Kidney epithelial cell (primary cell): Measurements from ENCODE around the gene UGT2A3. TPM values are rescaled to one million over a fixed set of nuclear protein-coding genes. Genes with fewer than 3 reads are reported as not detected.

Experiments
- DNase-seq: peaks from one replicate; pipeline ENCODE4 v3.0.0-alpha.2; 2010; ENCODE audit warnings: low read depth
- H3K27me3 ChIP-seq: 2 replicates; pipeline ENCODE4 v1.6.0; 2011; ENCODE audit warnings: low read length; ENCODE audit not compliant: control insufficient read depth, insufficient read depth
- H3K36me3 ChIP-seq: 2 replicates; pipeline ENCODE4 v1.5.1; 2011; ENCODE audit warnings: low read length; ENCODE audit not compliant: control insufficient read depth, insufficient read depth
- H3K4me3 ChIP-seq: 2 replicates; pipeline ENCODE4 v1.5.1; 2011; ENCODE audit warnings: low read depth, mild to moderate bottlenecking, control low read depth, low read length
- CTCF ChIP-seq: IDR thresholded peaks from 2 replicates; pipeline ENCODE4 v1.5.1; 2011; ENCODE audit warnings: mild to moderate bottlenecking, moderate library complexity, low read length, control low read depth, inconsistent platforms; ENCODE audit not compliant: insufficient read depth, poor library complexity, severe bottlenecking
- total RNA-seq: library from RNA; depleted of rRNA; stranded (reverse); fragments of >200 nt; gene quantifications from 2 replicates; pipeline ENCODE4 v1.2.3, GENCODE V29; 2015

Gene UGT2A3
- total RNA-seq, 1 donor from 2014 or later, result not detected

GRCh38 chr4:68904786-68905185 lies 46.8 kb downstream of the UGT2A3 start:
- no peaks in the 10 kb centered on the region for H3K27me3 ChIP-seq
- no peaks in the 10 kb centered on the region for H3K36me3 ChIP-seq
- no peak overlapping the region for H3K4me3 ChIP-seq
- no peak for DNase-seq
- TF ChIP-seq CTCF, result peak; percentile 50

- Histone ChIP-seq H3K27me3 (no peaks in the 10 kb centered on the region), H3K36me3 (no peaks in the 10 kb centered on the region), H3K4me3 (no peak overlapping the region)
- TF ChIP-seq CTCF, result no peak
- DNase-seq, result no peak
These were observed 54.9 kb downstream of the UGT2A3 start for GRCh38 chr4:68896749-68897148.

GRCh38 chr4:68895561-68896198 lies 55.9 kb downstream of the UGT2A3 start:
- no peaks in the 10 kb centered on the region for H3K36me3 ChIP-seq
- DNase-seq, result no peak
- H3K27me3 ChIP-seq, result no peaks in the 10 kb centered on the region
- TF ChIP-seq CTCF, result no peak
- no peak overlapping the region for H3K4me3 ChIP-seq

GRCh38 chr4:68892861-68893260 lies 58.7 kb downstream of the UGT2A3 start:
- H3K36me3 ChIP-seq, result no peaks in the 10 kb centered on the region
- TF ChIP-seq CTCF, result no peak
- DNase-seq, result no peak

GRCh38 chr4:68891678-68892077 lies 59.9 kb downstream of the UGT2A3 start:
- DNase-seq, result no peak
- no peak for TF ChIP-seq CTCF
- no peaks in the 10 kb centered on the region for H3K27me3 ChIP-seq
- H3K4me3 ChIP-seq, result no peak overlapping the region
- no peaks in the 10 kb centered on the region for H3K36me3 ChIP-seq

More at GRCh38 chr4:68892861-68893260, 58.7 kb downstream of the UGT2A3 start:
- Histone ChIP-seq H3K4me3 (no peak overlapping the region), H3K27me3 (no peaks in the 10 kb centered on the region)

- H3K4me3 ChIP-seq, result no peak overlapping the region
- H3K36me3 ChIP-seq, result no peaks in the 10 kb centered on the region
- TF ChIP-seq CTCF, result no peak
- no peak for DNase-seq
- H3K27me3 ChIP-seq, result no peaks in the 10 kb centered on the region
These were observed 66.1 kb downstream of the UGT2A3 start for GRCh38 chr4:68885545-68885944.
